Heart right ventricle (tissue), 16 donors: ENCODE results near the gene MYLK4. TPM values are rescaled to one million over a fixed set of nuclear protein-coding genes. Genes with fewer than 3 reads are reported as not detected.

Experiments used
- ATAC-seq, 8 donors: fragments of 200-7000 bp; cut with Tn5 transposase; one replicate each; pipeline ENCODE4 v1.9.1; 2020; ENCODE audit warnings: mild to moderate bottlenecking in 8 of 8, moderate library complexity in 8 of 8, moderate number of reproducible peaks in 1 of 8
- DNase-seq, 2 donors: peaks; one replicate each; pipeline ENCODE4 v3.0.0-alpha.2; 2020
- H3K27ac ChIP-seq, 10 donors: fragments of 200-600 bp; sonication (generic) in 2 of 10; one replicate each; pipeline versions ENCODE4 v1.5.0 to v1.8.0; 2020 to 2022; ENCODE audit warnings: mild to moderate bottlenecking in 3 of 10
- H3K27me3 ChIP-seq, 7 donors: fragments of 200-600 bp; one replicate each; pipeline ENCODE4 v1.8.0; 2021 to 2022; ENCODE audit warnings: mild to moderate bottlenecking in 2 of 7
- H3K36me3 ChIP-seq, 9 donors: fragments of 200-600 bp; sonication (generic) in 1 of 9; one replicate each; pipeline versions ENCODE4 v1.5.0 to v1.8.0; 2020 to 2022; ENCODE audit warnings: mild to moderate bottlenecking in 2 of 9
- H3K4me1 ChIP-seq, 9 donors: fragments of 200-600 bp; sonication (generic) in 1 of 9; one replicate each; pipeline versions ENCODE4 v1.5.0 to v1.8.0; 2020 to 2022; ENCODE audit warnings: mild to moderate bottlenecking in 4 of 9
- H3K4me3 ChIP-seq, 10 donors: fragments of 200-600 bp; sonication (generic) in 2 of 10; one replicate each; pipeline versions ENCODE4 v1.5.0 to v1.8.0; 2020 to 2022; ENCODE audit warnings: mild to moderate bottlenecking in 7 of 10, moderate library complexity in 2 of 10
- H3K9me3 ChIP-seq, 11 donors: fragments of 200-600 bp in 10 of 11; sonication (generic) in 2 of 11; one replicate each; pipeline versions ENCODE4 v1.5.0 to v1.8.0; 2013 to 2022; ENCODE audit warnings: mild to moderate bottlenecking in 2 of 11, control low read depth in 1 of 11, moderate library complexity in 1 of 11
- WGBS, 2 donors: extraction: QIAGEN DNeasy Blood & Tissue Kit; methylation state at CpG; one replicate each; pipeline ENCODE4 v1.1.7; 2013; ENCODE audit warnings: inconsistent platforms in 1 of 2; 5-methylcytosine and 5-hydroxymethylcytosine counted together
- intact Hi-C, 10 donors: fragments of 100-400 bp; cut with DNase I; formaldehyde crosslinking; loops; one replicate each; pipeline versions ENCODE4 v1.11.1 to v1.14.2; 2022
- polyA plus RNA-seq, 2 donors: library from polyadenylated mRNA; stranded (reverse); fragments of 200-250 nt; gene quantifications; one replicate each; pipeline ENCODE4 v1.2.3, GENCODE V29; 2013
- total RNA-seq, 10 donors: library from RNA; stranded (reverse); fragmentation: NEBNext Ultra II Directional in 3 of 10; extraction: Animal tissue kit (Norgen Biotek cat#: 25700) in 3 of 10; gene quantifications; one replicate each; pipeline versions ENCODE4 v1.2.1 to v1.2.4, GENCODE V29; 2021 to 2023
- TF ChIP-seq, protein P1 (sequence below), 9 donors: fragments of 200-600 bp; sonication (generic) in 2 of 9; IDR thresholded peaks; one replicate each; pipeline versions ENCODE4 v1.5.0 to v1.8.0; 2021 to 2022; ENCODE audit warnings: antibody characterized with exemption in 9 of 9, mild to moderate bottlenecking in 5 of 9, moderate library complexity in 1 of 9
- donor health status: Arrhythmogenic right ventricular cardiomyopathy.
- donor health status: ischemic (EF 13 %, LVEDD 7.1; RV severe dilation, severe dysfunction).
- donor health status: healthy with polysubstance abuse.
- donor health status: DM: no; HTN: yes; CAD: no.
- donor health status: DM: no; HTN: no; CAD: no.
- donor health status: ischemic (EF 25% LVEDD 6.9; RV normal size, moderate dysfunction).
- donor health status: ischemic (EF 25% LVEDD 5.7; RV mildly dilated, moderate dysfunction).
- donor health status: healthy.
- donor health status: DM: yes; HTN: yes; CAD: no.
- donor health status: Ischemic cardiomyopathy.
- donor health status: ischemic (EF 35%, LVEDD 5.7; RV mildly dilated, moderate dysfunction).
- donor health status: nonischemic (EF 11% LVEDD 7.7; RV severe dilation, severe dysfunction).
- donor health status: DM: yes; HTN: yes; CAD: no.
- donor health status: PGD.
- donor health status: ischemic (EF 29% LVEDD 5.4; RV normal size, mild dysfunction).
- donor health status: nonischemic (EF 23%, LVEDD 6.1; RV moderate dilation, normal function).

The MYLK4 gene
- total and polyA plus RNA-seq, 12 donors, result 0.13 to 2.5 (median 0.92) TPM

DNA sequence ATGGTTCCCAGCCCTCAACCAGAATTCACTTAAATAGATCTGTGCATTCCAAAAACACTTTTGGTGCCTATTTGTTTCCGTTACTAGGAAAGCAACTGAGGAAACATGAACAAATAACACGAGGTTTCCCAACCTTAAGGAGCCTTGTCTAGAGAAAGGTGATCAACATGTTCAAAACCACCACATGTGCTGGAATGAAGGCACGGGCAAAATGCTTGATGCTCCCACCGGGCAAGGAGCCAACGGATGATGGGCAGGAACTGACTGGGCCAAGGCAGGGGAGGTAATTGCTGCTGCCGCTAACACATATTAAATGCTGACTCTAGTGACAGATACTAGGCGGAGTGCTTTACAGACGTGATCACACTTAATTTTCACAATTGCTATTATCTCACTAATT, 2.5 kb downstream of the MYLK4 start:
- ATAC-seq, result no peak
- TF ChIP-seq, protein P1, sequence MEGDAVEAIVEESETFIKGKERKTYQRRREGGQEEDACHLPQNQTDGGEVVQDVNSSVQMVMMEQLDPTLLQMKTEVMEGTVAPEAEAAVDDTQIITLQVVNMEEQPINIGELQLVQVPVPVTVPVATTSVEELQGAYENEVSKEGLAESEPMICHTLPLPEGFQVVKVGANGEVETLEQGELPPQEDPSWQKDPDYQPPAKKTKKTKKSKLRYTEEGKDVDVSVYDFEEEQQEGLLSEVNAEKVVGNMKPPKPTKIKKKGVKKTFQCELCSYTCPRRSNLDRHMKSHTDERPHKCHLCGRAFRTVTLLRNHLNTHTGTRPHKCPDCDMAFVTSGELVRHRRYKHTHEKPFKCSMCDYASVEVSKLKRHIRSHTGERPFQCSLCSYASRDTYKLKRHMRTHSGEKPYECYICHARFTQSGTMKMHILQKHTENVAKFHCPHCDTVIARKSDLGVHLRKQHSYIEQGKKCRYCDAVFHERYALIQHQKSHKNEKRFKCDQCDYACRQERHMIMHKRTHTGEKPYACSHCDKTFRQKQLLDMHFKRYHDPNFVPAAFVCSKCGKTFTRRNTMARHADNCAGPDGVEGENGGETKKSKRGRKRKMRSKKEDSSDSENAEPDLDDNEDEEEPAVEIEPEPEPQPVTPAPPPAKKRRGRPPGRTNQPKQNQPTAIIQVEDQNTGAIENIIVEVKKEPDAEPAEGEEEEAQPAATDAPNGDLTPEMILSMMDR (IDR thresholded peaks at IDR 0.05), result no peak
- no peaks in the 10 kb centered on the region for H3K36me3 ChIP-seq
- H3K9me3 ChIP-seq, result no peaks in the 10 kb centered on the region
- no peaks in the 10 kb centered on the region for H3K27me3 ChIP-seq
- H3K4me1 ChIP-seq, result peaks cover 0 to 34% (median 16%) of the 10 kb centered on the region in 9 donors
- no peak overlapping the region for H3K27ac ChIP-seq
- intact Hi-C loops, result loop anchor here in 3 of 10 donors (5.0 to 10.0 kb wide), 2 partner anchors 113 to 1151 kb away; no protein-coding TSS in a partner anchor
- DNase-seq, result peak in 1 of 2 donors; percentile 37
- WGBS, 2 donors, result 48 to 59% methylated on average over 8 of the region's 8 CpGs
- H3K4me3 ChIP-seq, result no peak overlapping the region

- TF ChIP-seq, protein P1 (IDR thresholded peaks at IDR 0.05), result no peak
- 70 to 71% methylated on average over 7 of the region's 7 CpGs for WGBS, 2 donors
- no peak overlapping the region for H3K27ac ChIP-seq
- H3K27me3 ChIP-seq, result no peaks in the 10 kb centered on the region
- ATAC-seq (no peak), DNase-seq (no peak)
- intact Hi-C loops, result loop anchor here in 3 of 10 donors (5.0 to 10.0 kb wide), 2 partner anchors 112 to 1149 kb away; no protein-coding TSS in a partner anchor
- no peaks in the 10 kb centered on the region for H3K36me3 ChIP-seq
- H3K9me3 ChIP-seq, result no peaks in the 10 kb centered on the region
- no peak overlapping the region for H3K4me3 ChIP-seq
- H3K4me1 ChIP-seq, result peaks cover 0 to 35% (median 16%) of the 10 kb centered on the region in 9 donors
Measured at GRCh38 chr6:2746557-2747061, 4.1 kb downstream of the MYLK4 start.

DNA sequence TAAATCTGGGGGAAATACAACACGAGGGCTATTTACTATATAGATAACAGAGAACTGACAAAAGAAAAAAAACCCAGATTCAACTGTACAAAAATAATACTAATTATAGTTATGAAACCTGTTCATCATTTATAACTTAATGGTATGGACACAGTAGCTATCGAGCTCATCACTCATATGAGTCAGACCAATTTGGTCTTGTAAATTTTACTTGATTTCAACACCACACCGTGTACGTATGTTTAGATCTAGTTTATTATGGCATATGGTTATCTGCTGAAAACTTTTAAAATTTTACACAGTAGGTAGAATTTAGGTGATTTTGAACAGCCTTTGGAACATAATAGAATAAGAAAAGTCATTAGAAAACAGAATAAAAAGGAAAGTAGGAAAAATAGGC, 5.5 kb downstream of the MYLK4 start:
- TF ChIP-seq, protein P1 (IDR thresholded peaks at IDR 0.05), result no peak

GRCh38 chr6:2744778-2745177, 5.9 kb downstream of the MYLK4 start:
- H3K27me3 ChIP-seq, result no peaks in the 10 kb centered on the region
- peak overlapping the region in 9 of 10 donors; percentile 43 to 85 (median 82) for H3K27ac ChIP-seq
- DNase-seq, result no peak
- no peak for ATAC-seq
- no peak overlapping the region for H3K4me3 ChIP-seq
- H3K36me3 ChIP-seq, result no peaks in the 10 kb centered on the region
- intact Hi-C loops, result loop anchor here in 3 of 10 donors (5.0 to 10.0 kb wide), 2 partner anchors 110 to 1147 kb away; no protein-coding TSS in a partner anchor
- H3K4me1 ChIP-seq, result peaks cover 0 to 34% (median 13%) of the 10 kb centered on the region in 9 donors
- 86 to 93% methylated on average over 8 of the region's 8 CpGs for WGBS, 2 donors
- TF ChIP-seq, protein P1 (IDR thresholded peaks at IDR 0.05), result no peak
- H3K9me3 ChIP-seq, result no peaks in the 10 kb centered on the region

More for the DNA sequence above, 5.5 kb downstream of the MYLK4 start:
- 84 to 93% methylated on average over 4 of the region's 4 CpGs for WGBS, 2 donors
- no peaks in the 10 kb centered on the region for H3K27me3 ChIP-seq
- intact Hi-C loops, result loop anchor here in 3 of 10 donors (5.0 to 10.0 kb wide), 2 partner anchors 110 to 1148 kb away; no protein-coding TSS in a partner anchor
- no peaks in the 10 kb centered on the region for H3K36me3 ChIP-seq
- no peak overlapping the region for H3K4me3 ChIP-seq
- peak overlapping the region in 1 of 10 donors; percentile 83 for H3K27ac ChIP-seq
- ATAC-seq (no peak), DNase-seq (no peak)
- H3K4me1 ChIP-seq, result peaks cover 0 to 38% (median 17%) of the 10 kb centered on the region in 9 donors
- H3K9me3 ChIP-seq, result no peaks in the 10 kb centered on the region
